ENCODE measurements around the gene ATP9B. TPM values are rescaled to one million over a fixed set of nuclear protein-coding genes. Genes with fewer than 3 reads are reported as not detected.

The ATP9B gene
- total RNA-seq, 1 donor from 2014 or later, result 52.0 TPM

DNA sequence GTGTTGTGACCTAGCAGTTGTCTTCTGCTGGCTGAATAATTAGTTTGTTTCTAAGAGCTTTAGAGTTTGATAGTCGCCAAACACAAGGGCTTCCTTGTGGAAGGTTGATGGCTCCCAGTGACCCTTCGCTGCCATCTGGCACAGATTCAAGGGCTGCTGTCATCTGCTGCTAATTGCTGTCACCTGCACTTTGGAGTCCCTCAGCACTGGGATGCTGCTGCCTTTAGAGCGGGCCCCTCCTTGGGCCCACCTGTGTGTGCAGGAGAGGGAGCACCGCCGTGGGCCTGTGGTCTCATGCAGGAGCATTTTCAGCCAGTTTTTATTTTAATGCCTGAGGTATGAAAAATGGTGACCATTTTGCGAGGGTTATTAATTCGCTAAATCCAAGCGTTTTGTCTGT, 172.6 kb downstream of the ATP9B start:
- Mint-ChIP-seq H3K9me3 (no peaks in the 10 kb centered on the region), H3K4me1 (peaks cover 4% of the 10 kb centered on the region), H3K4me3 (no peak overlapping the region), H3K36me3 (peaks cover 1% of the 10 kb centered on the region), H3K27ac (no peak overlapping the region), H3K27me3 (ENCODE audit: low read depth) (no peaks in the 10 kb centered on the region)
- TF ChIP-seq, protein P1, sequence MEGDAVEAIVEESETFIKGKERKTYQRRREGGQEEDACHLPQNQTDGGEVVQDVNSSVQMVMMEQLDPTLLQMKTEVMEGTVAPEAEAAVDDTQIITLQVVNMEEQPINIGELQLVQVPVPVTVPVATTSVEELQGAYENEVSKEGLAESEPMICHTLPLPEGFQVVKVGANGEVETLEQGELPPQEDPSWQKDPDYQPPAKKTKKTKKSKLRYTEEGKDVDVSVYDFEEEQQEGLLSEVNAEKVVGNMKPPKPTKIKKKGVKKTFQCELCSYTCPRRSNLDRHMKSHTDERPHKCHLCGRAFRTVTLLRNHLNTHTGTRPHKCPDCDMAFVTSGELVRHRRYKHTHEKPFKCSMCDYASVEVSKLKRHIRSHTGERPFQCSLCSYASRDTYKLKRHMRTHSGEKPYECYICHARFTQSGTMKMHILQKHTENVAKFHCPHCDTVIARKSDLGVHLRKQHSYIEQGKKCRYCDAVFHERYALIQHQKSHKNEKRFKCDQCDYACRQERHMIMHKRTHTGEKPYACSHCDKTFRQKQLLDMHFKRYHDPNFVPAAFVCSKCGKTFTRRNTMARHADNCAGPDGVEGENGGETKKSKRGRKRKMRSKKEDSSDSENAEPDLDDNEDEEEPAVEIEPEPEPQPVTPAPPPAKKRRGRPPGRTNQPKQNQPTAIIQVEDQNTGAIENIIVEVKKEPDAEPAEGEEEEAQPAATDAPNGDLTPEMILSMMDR (IDR thresholded peaks at IDR 0.05; ENCODE audit: unreplicated experiment), result no peak
- DNase-seq (ENCODE audit: low spot score in 2 of 2, unreplicated experiment in 2 of 2), result no peak

DNA sequence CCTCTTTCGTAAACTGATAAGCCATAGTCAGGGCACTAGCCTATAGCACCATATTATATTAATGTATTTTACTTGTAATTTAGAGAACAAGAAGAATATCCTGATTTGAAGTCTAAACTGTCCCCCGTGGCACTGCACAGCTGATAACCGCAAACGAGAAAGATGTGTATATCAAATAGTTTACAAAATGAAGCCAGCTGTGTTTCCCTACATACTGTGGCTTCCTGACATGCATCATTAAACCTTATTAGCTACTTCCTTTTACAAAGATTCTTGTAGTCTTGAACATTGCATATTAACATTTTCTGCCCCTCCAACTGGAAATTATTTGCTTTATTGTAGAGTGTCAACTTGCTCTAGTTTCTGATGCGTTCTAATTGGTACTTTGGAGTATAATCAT, 173.1 kb downstream of the ATP9B start:
- Mint-ChIP-seq H3K9me3 (no peaks in the 10 kb centered on the region), H3K4me3 (no peak overlapping the region), H3K27ac (no peak overlapping the region), H3K4me1 (peaks cover 4% of the 10 kb centered on the region), H3K27me3 (ENCODE audit: low read depth) (no peaks in the 10 kb centered on the region), H3K36me3 (peaks cover 1% of the 10 kb centered on the region)
- DNase-seq (ENCODE audit: low spot score in 2 of 2, unreplicated experiment in 2 of 2), result no peak
- TF ChIP-seq, protein P1 (IDR thresholded peaks at IDR 0.05; ENCODE audit: unreplicated experiment), result no peak

DNA sequence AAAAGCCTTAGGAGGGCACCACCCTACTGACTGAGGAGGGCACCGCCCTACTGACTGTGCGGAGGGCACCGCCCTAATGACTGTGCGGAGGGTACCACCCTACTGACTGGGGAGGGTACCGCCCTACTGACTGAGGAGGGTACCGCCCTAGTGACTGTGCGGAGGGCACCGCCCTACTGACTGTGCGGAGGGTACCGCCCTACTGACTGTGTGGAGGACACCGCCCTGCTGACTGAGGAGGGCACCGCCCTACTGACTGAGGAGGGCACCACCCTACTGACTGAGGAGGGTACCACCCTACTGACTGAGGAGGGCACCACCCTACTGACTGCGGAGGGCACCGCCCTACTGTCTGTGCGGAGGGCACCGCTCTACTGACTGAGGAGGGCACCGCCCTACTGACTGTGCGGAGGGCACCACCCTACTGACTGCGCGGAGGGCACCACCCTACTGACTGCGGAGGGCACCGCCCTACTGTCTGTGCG, 176.4 kb downstream of the ATP9B start:
- DNase-seq (ENCODE audit: low spot score in 2 of 2, unreplicated experiment in 2 of 2), result no peak
- Mint-ChIP-seq H3K27me3 (ENCODE audit: low read depth) (no peaks in the 10 kb centered on the region), H3K4me1 (peaks cover 22% of the 10 kb centered on the region), H3K9me3 (no peaks in the 10 kb centered on the region), H3K36me3 (no peaks in the 10 kb centered on the region), H3K27ac (no peak overlapping the region), H3K4me3 (no peak overlapping the region)
- TF ChIP-seq, protein P1 (IDR thresholded peaks at IDR 0.05; ENCODE audit: unreplicated experiment), result no peak

DNA sequence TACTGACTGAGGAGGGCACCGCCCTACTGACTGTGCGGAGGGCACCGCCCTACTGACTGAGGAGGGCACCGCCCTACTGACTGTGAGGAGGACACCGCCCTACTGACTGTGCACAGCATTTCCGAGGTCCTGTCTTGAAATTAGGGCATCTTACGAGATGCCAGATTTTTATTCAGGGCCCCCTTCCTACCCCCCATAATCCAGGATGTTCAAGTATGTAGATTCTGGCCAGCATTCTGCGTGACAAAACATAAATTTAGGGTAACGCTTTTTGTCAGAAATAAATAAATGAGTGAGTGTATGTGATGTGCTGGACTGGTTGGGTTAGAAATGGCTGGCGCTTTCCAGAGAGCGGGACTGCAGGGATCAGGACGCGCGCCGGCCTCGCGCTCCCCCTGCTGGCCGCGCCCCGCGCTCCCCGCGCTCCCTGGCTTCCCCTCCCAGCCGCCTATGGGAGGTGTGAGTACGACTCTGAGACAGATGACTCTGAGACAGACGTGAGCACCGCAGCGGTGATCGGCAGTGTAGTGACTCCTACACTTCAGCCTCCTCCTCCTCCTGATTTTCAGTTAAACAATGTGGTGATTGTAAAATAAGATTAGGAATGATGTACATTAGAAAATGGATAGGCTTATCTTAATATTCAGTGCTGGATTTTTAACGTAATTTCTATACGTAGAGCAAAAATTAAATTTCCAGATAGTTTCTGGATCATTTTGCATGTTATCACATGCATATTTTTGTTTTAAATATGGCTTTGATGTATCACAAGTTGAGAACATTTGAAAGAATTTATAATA, 177.3 kb downstream of the ATP9B start:
- DNase-seq (ENCODE audit: low spot score in 2 of 2, unreplicated experiment in 2 of 2), result peak; percentile 61 to 85
- Mint-ChIP-seq H3K4me1 (peaks cover 26% of the 10 kb centered on the region), H3K4me3 (peak overlapping the region; percentile 25), H3K27ac (no peak overlapping the region), H3K9me3 (no peaks in the 10 kb centered on the region), H3K27me3 (ENCODE audit: low read depth) (no peaks in the 10 kb centered on the region), H3K36me3 (no peaks in the 10 kb centered on the region)
- TF ChIP-seq, protein P1 (IDR thresholded peaks at IDR 0.05; ENCODE audit: unreplicated experiment), result peak; percentile 71

DNA sequence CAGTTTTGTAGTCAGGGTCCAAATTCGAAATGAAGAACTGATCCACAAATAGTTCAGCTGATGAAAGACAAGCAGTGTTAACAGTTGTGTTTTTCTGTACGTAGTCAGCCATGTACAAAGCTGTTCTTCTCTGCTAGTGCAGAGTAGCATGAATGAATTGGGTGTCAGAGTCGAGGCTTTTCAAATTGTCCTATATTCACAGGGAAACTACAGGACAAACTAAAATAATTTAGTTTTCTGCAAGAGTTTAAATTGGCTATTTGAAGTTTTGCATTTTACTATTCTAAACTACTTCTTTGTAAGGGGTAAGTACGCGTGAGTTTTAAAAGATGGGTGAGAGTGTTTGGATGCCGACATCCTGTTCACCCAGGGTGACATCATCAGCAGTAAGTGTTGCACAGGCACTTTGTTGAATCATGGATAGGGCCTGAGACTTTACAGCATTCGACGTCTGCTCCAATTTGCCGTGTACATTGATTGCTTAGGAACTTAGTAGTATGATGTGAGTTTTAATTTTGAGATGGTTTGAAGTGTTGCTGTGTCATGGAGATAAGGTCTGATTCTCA, 179.4 kb downstream of the ATP9B start:
- Mint-ChIP-seq H3K4me1 (peaks cover 26% of the 10 kb centered on the region), H3K9me3 (no peaks in the 10 kb centered on the region), H3K4me3 (no peak overlapping the region), H3K36me3 (peaks cover 3% of the 10 kb centered on the region), H3K27ac (no peak overlapping the region), H3K27me3 (ENCODE audit: low read depth) (no peaks in the 10 kb centered on the region)
- DNase-seq (ENCODE audit: low spot score in 2 of 2, unreplicated experiment in 2 of 2), result no peak
- TF ChIP-seq, protein P1 (IDR thresholded peaks at IDR 0.05; ENCODE audit: unreplicated experiment), result no peak
